Upper lobe of left lung (tissue), 4 donors: ENCODE data around the gene COL18A1.

Experiments used
- CTCF ChIP-seq, 6 experiments: fragments of 450-650 bp in 4 of 6; fragments of 200-600 bp in 2 of 6; sonication (generic) in 2 of 6; IDR thresholded peaks; one replicate each; pipeline ENCODE4 v1.5.1; 2016 to 2019; ENCODE audit warnings: antibody characterized with exemption in 6 of 6
- EP300 ChIP-seq, 4 donors: sonication (generic); formaldehyde crosslinking; IDR thresholded peaks; one replicate each; pipeline ENCODE4 v1.5.1; 2017; ENCODE audit warnings: antibody characterized with exemption in 4 of 4, control low read depth in 2 of 4
- POLR2A ChIP-seq, 4 donors: fragments of 450-650 bp; IDR thresholded peaks; one replicate each; pipeline ENCODE4 v1.5.1; 2016 to 2017; ENCODE audit warnings: antibody characterized with exemption in 4 of 4, mild to moderate bottlenecking in 2 of 4
- POLR2AphosphoS5 ChIP-seq, 2 donors: sonication (generic); formaldehyde crosslinking; IDR thresholded peaks; one replicate each; pipeline ENCODE4 v1.5.1; 2017; ENCODE audit warnings: antibody characterized with exemption in 2 of 2

GRCh38 chr21:45551316-45551715 lies 146.4 kb downstream of the COL18A1 start:
- TF ChIP-seq CTCF (IDR thresholded peaks at IDR 0.05) (no peak), POLR2AphosphoS5 (IDR thresholded peaks at IDR 0.05) (no peak), POLR2A (IDR thresholded peaks at IDR 0.05) (no peak), EP300 (IDR thresholded peaks at IDR 0.05) (no peak)
